ENCODE results near the gene CACNB2. TPM values are rescaled to one million over a fixed set of nuclear protein-coding genes. Genes with fewer than 3 reads are reported as not detected.

Gene CACNB2
- total RNA-seq, 4 donors from 2014 or later, result 0.13 to 1.5 (median 0.18) TPM; not detected in 1

DNA sequence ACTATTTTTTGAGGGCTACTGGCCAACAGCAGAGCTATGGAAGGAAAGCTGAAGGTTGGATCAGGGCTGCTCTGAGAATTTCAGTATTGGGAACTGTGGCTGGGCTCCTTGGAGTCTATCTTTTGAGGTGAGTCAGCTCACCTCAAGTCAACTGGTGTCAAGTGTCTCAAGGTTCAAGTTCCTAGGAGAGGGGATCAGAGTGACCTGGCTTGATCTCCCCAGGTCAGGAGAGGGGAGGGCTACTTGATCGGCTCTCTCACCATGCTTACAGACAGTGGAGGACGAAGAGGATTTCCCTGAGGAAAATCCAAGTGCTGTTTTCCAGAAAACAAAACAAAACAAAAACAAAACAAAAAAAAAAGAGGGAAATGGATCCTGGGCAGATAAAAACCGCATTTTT is 132.8 kb downstream of the CACNB2 start:
- intact Hi-C loops (cut with DNase I; ENCODE audit: low total_unique reads) (no loop called here), in situ Hi-C loops (cut with MboI; ENCODE audit: low sequenced_read_pairs in 4 of 4) (no loop called here)
- H3K27me3 ChIP-seq, result no peaks in the 10 kb centered on the region
- no peaks in the 10 kb centered on the region for H3K4me1 ChIP-seq
- no peak overlapping the region for H3K27ac ChIP-seq
- ATAC-seq (no peak), DNase-seq (no peak)
- no peaks in the 10 kb centered on the region for H3K36me3 ChIP-seq
- TF ChIP-seq POLR2A (IDR thresholded peaks at IDR 0.05), result no peak
- TF ChIP-seq, protein P1, sequence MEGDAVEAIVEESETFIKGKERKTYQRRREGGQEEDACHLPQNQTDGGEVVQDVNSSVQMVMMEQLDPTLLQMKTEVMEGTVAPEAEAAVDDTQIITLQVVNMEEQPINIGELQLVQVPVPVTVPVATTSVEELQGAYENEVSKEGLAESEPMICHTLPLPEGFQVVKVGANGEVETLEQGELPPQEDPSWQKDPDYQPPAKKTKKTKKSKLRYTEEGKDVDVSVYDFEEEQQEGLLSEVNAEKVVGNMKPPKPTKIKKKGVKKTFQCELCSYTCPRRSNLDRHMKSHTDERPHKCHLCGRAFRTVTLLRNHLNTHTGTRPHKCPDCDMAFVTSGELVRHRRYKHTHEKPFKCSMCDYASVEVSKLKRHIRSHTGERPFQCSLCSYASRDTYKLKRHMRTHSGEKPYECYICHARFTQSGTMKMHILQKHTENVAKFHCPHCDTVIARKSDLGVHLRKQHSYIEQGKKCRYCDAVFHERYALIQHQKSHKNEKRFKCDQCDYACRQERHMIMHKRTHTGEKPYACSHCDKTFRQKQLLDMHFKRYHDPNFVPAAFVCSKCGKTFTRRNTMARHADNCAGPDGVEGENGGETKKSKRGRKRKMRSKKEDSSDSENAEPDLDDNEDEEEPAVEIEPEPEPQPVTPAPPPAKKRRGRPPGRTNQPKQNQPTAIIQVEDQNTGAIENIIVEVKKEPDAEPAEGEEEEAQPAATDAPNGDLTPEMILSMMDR (IDR thresholded peaks at IDR 0.05 in 4 of 5, conservative IDR thresholded peaks at IDR 0.05 in 1 of 5), result no peak
- H3K4me3 ChIP-seq, result no peak overlapping the region
- H3K9me3 ChIP-seq, result no peaks in the 10 kb centered on the region

- intact Hi-C loops (cut with DNase I; ENCODE audit: low total_unique reads), result no loop called here
Measured at GRCh38 chr10:18278181-18278580, 138.0 kb downstream of the CACNB2 start.

GRCh38 chr10:18279173-18279572 is 138.9 kb downstream of the CACNB2 start:
- intact Hi-C loops (cut with DNase I; ENCODE audit: low total_unique reads) (no loop called here), in situ Hi-C loops (cut with MboI; ENCODE audit: low sequenced_read_pairs in 4 of 4) (no loop called here)
- H3K36me3 ChIP-seq, result no peaks in the 10 kb centered on the region
- no peak for DNase-seq
- no peak overlapping the region for H3K27ac ChIP-seq
- no peak overlapping the region for H3K4me3 ChIP-seq
- TF ChIP-seq POLR2A (IDR thresholded peaks at IDR 0.05), result no peak
- TF ChIP-seq, protein P1 (IDR thresholded peaks at IDR 0.05 in 4 of 5, conservative IDR thresholded peaks at IDR 0.05 in 1 of 5), result no peak
- no peaks in the 10 kb centered on the region for H3K27me3 ChIP-seq
- no peak for ATAC-seq
- H3K4me1 ChIP-seq, result no peaks in the 10 kb centered on the region
- H3K9me3 ChIP-seq, result no peaks in the 10 kb centered on the region

More at GRCh38 chr10:18278181-18278580, 138.0 kb downstream of the CACNB2 start:
- Histone ChIP-seq H3K4me3 (no peak overlapping the region), H3K4me1 (no peaks in the 10 kb centered on the region), H3K27me3 (no peaks in the 10 kb centered on the region), H3K27ac (no peak overlapping the region), H3K9me3 (no peaks in the 10 kb centered on the region), H3K36me3 (no peaks in the 10 kb centered on the region)
- ATAC-seq (no peak), DNase-seq (no peak)
- in situ Hi-C loops (cut with MboI; ENCODE audit: low sequenced_read_pairs in 4 of 4), result no loop called here
- TF ChIP-seq POLR2A (IDR thresholded peaks at IDR 0.05), result no peak
- TF ChIP-seq, protein P1 (IDR thresholded peaks at IDR 0.05 in 4 of 5, conservative IDR thresholded peaks at IDR 0.05 in 1 of 5), result no peak

GRCh38 chr10:18282094-18282493 is 141.9 kb downstream of the CACNB2 start:
- no peak for TF ChIP-seq POLR2A (IDR thresholded peaks at IDR 0.05)
- TF ChIP-seq, protein P1 (IDR thresholded peaks at IDR 0.05 in 4 of 5, conservative IDR thresholded peaks at IDR 0.05 in 1 of 5), result no peak
- Histone ChIP-seq H3K36me3 (no peaks in the 10 kb centered on the region), H3K9me3 (no peaks in the 10 kb centered on the region), H3K4me3 (no peak overlapping the region), H3K27me3 (no peaks in the 10 kb centered on the region), H3K4me1 (no peaks in the 10 kb centered on the region), H3K27ac (no peak overlapping the region)
- in situ Hi-C loops (cut with MboI; ENCODE audit: low sequenced_read_pairs in 4 of 4), result no loop called here
- ATAC-seq, result no peak
- DNase-seq, result no peak
- intact Hi-C loops (cut with DNase I; ENCODE audit: low total_unique reads), result no loop called here

- no peaks in the 10 kb centered on the region for H3K27me3 ChIP-seq
- H3K9me3 ChIP-seq, result no peaks in the 10 kb centered on the region
- intact Hi-C loops (cut with DNase I; ENCODE audit: low total_unique reads), result no loop called here
- DNase-seq (no peak), ATAC-seq (no peak)
- no peaks in the 10 kb centered on the region for H3K4me1 ChIP-seq
- TF ChIP-seq POLR2A (IDR thresholded peaks at IDR 0.05), result no peak
- TF ChIP-seq, protein P1 (IDR thresholded peaks at IDR 0.05 in 4 of 5, conservative IDR thresholded peaks at IDR 0.05 in 1 of 5), result no peak
- H3K27ac ChIP-seq, result no peak overlapping the region
- no peak overlapping the region for H3K4me3 ChIP-seq
- in situ Hi-C loops (cut with MboI; ENCODE audit: low sequenced_read_pairs in 4 of 4), result no loop called here
- H3K36me3 ChIP-seq, result no peaks in the 10 kb centered on the region
Measured at GRCh38 chr10:18290651-18291313, 150.6 kb downstream of the CACNB2 start.

All from gastrocnemius medialis (tissue), 4 donors.